GM18498 (cell line): ENCODE measurements around the gene WWOX.
"Not testable (repeated sequence)": the region's sequence is repeated elsewhere in the genome, so short reads cannot be mapped to it uniquely, and the experiment has no call there.

Experiments
- ATAC-seq: cut with Tn5 transposase; IDR thresholded peaks from one replicate; pipeline ENCODE4 v1.9.1; 2021; ENCODE audit warnings: mild to moderate bottlenecking, moderate library complexity; ENCODE audit not compliant: unreplicated experiment

Gene WWOX

GRCh38 chr16:78664811-78665772 lies 565.6 kb downstream of the WWOX start:
- ATAC-seq: no peak

GRCh38 chr16:78666318-78666717 lies 566.9 kb downstream of the WWOX start:
- ATAC-seq: no peak

- ATAC-seq: no peak
These were observed 568.2 kb downstream of the WWOX start for GRCh38 chr16:78667675-78668074.

- no peak for ATAC-seq
These were observed 568.9 kb downstream of the WWOX start for GRCh38 chr16:78668393-78668792.

GRCh38 chr16:78669994-78670393 lies 570.5 kb downstream of the WWOX start:
- no peak for ATAC-seq

- ATAC-seq: no peak
These were observed 573.5 kb downstream of the WWOX start for GRCh38 chr16:78672779-78673556.

- no peak for ATAC-seq
These were observed 574.4 kb downstream of the WWOX start for GRCh38 chr16:78673884-78674283.

GRCh38 chr16:78675312-78675711 lies 575.9 kb downstream of the WWOX start:
- ATAC-seq: no peak

- no peak for ATAC-seq
These were observed 576.7 kb downstream of the WWOX start for GRCh38 chr16:78675951-78676792.

- ATAC-seq: no peak
These were observed 577.8 kb downstream of the WWOX start for GRCh38 chr16:78677181-78677731.

GRCh38 chr16:78679546-78679945 lies 580.1 kb downstream of the WWOX start:
- no peak for ATAC-seq

- ATAC-seq: no peak
These were observed 582.3 kb downstream of the WWOX start for GRCh38 chr16:78681743-78682142.

GRCh38 chr16:78684030-78684611 lies 584.7 kb downstream of the WWOX start:
- no peak for ATAC-seq

GRCh38 chr16:78684655-78685375 lies 585.4 kb downstream of the WWOX start:
- ATAC-seq: no peak

- ATAC-seq: no peak
These were observed 587.1 kb downstream of the WWOX start for GRCh38 chr16:78686601-78687000.

- ATAC-seq: no peak
These were observed 589.6 kb downstream of the WWOX start for GRCh38 chr16:78689028-78689427.

GRCh38 chr16:78689536-78689935 lies 590.1 kb downstream of the WWOX start:
- ATAC-seq: no peak

GRCh38 chr16:78690510-78690909 lies 591.1 kb downstream of the WWOX start:
- no peak for ATAC-seq

- ATAC-seq: not testable (repeated sequence)
These were observed 592.3 kb downstream of the WWOX start for GRCh38 chr16:78691746-78692145.

- no peak for ATAC-seq
These were observed 594.0 kb downstream of the WWOX start for GRCh38 chr16:78693496-78693895.
